ENCODE results near the gene GSK3A. TPM values are rescaled to one million over a fixed set of nuclear protein-coding genes. Genes with fewer than 3 reads are reported as not detected.
A peak's percentile ranks its signal among the peaks of the same experiment; 100 is the strongest.

GSK3A gene
- total and polyA plus RNA-seq, 9 of the 15 experiments (the other 6 are each of a cell fraction or from before 2014, with no cell fraction given): 0.62 to 90.7 (median 33.3) TPM

GRCh38 chr19:42199440-42200115 is 42.8 kb downstream of the GSK3A start (continued):
- TF ChIP-seq RBFOX2 (IDR thresholded peaks at IDR 0.05; ENCODE audit: low read depth, low read length) (peak; percentile 62), VEZF1 (CRISPR knock-in tag; IDR thresholded peaks at IDR 0.05) (peak; percentile 56), FIP1L1 (IDR thresholded peaks at IDR 0.05; ENCODE audit: low read depth, low read length, poor library complexity, severe bottlenecking) (peak; percentile 30), KDM4B (IDR thresholded peaks at IDR 0.05; ENCODE audit: borderline replicate concordance in 2 of 2, low read depth in 1 of 2) (peak in 1 of 2 experiments; percentile 40; a peak in 1 of 4 replicates), TFAP4 (CRISPR knock-in tag; IDR thresholded peaks at IDR 0.05; ENCODE audit: borderline replicate concordance) (peak; percentile 91), SOX6 (IDR thresholded peaks at IDR 0.05) (peak; percentile 42; the same call in 1 of the 2 replicates), NFRKB (IDR thresholded peaks at IDR 0.05; ENCODE audit: low read depth) (peak; percentile 51; the same call in 1 of the 2 replicates), HMG20A (CRISPR knock-in tag; conservative IDR thresholded peaks at IDR 0.05) (no peak), SMARCA5 (IDR thresholded peaks at IDR 0.05) (peak; percentile 52; the same call in 1 of the 2 replicates), ZNF282 (CRISPR knock-in tag; IDR thresholded peaks at IDR 0.05) (no peak), YY1 (IDR thresholded peaks at IDR 0.05; ENCODE audit: borderline replicate concordance in 1 of 3, control insufficient read depth in 1 of 3, extremely low read depth in 1 of 3, insufficient read depth in 3 of 3, insufficient read length in 1 of 3, insufficient replicate concordance in 2 of 3, low read depth in 1 of 3, low read length in 2 of 3) (peak; percentile 1 to 27 (median 8)), RCOR1 (IDR thresholded peaks at IDR 0.05; ENCODE audit: borderline replicate concordance in 1 of 2, low read depth in 2 of 2, low read length in 2 of 2) (0 out of 4 replicates have a peak, but pooled peaks of 1 of the 2 experiments have one; percentile 52), MAX (CRISPR knock-in tag; IDR thresholded peaks at IDR 0.05) (peak; percentile 53; the same call in 1 of the 2 replicates), ZBTB1 (CRISPR knock-in tag; IDR thresholded peaks at IDR 0.05; ENCODE audit: borderline replicate concordance, low read depth) (peak; percentile 61; the same call in 1 of the 2 replicates)
